Measurements from ENCODE around the gene RBM18. TPM values are rescaled to one million over a fixed set of nuclear protein-coding genes. Genes with fewer than 3 reads are reported as not detected.
A peak's percentile ranks its signal among the peaks of the same experiment; 100 is the strongest.

Gene RBM18
- total and polyA plus RNA-seq, 8 donors: 17.8 to 38.7 (median 28.7) TPM

DNA sequence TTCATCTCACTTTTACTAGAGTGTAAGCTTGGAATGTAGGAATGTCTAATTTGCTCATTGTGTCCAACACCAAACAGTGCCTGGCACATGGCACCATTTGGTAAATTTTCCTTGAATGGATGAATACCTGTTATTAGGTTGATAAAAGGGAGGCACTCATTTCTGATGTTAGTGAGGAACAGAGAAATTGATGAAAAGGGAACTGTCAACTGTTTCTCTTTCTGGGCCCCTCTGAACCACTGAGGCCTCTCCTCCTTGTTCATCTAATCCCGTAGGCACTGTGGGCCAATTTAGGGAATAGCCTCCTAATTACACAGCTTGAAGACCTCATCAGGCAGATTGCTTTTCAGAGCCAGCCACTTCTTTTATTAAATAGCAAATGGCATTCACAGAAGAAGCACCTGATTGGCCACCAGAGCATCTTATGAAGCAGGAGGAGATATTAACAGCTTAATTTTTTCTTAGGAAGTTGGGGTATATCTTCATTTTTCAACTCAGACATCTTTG lies 22.6 kb upstream of the RBM18 start:
- intact Hi-C loops (cut with DNase I): no loop called here
- Histone ChIP-seq H3K4me1 (peaks cover 0 to 7% of the 10 kb centered on the region in 2 donors), H3K27ac (peak overlapping the region in 1 of 2 donors; percentile 21), H3K27me3 (no peaks in the 10 kb centered on the region), H3K9me3 (no peaks in the 10 kb centered on the region), H3K4me3 (no peak overlapping the region), H3K36me3 (peaks cover 2 to 68% of the 10 kb centered on the region in 2 donors)
- TF ChIP-seq, protein P1, sequence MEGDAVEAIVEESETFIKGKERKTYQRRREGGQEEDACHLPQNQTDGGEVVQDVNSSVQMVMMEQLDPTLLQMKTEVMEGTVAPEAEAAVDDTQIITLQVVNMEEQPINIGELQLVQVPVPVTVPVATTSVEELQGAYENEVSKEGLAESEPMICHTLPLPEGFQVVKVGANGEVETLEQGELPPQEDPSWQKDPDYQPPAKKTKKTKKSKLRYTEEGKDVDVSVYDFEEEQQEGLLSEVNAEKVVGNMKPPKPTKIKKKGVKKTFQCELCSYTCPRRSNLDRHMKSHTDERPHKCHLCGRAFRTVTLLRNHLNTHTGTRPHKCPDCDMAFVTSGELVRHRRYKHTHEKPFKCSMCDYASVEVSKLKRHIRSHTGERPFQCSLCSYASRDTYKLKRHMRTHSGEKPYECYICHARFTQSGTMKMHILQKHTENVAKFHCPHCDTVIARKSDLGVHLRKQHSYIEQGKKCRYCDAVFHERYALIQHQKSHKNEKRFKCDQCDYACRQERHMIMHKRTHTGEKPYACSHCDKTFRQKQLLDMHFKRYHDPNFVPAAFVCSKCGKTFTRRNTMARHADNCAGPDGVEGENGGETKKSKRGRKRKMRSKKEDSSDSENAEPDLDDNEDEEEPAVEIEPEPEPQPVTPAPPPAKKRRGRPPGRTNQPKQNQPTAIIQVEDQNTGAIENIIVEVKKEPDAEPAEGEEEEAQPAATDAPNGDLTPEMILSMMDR (IDR thresholded peaks at IDR 0.05): no peak
- ATAC-seq (no peak), DNase-seq (no peak)

DNA sequence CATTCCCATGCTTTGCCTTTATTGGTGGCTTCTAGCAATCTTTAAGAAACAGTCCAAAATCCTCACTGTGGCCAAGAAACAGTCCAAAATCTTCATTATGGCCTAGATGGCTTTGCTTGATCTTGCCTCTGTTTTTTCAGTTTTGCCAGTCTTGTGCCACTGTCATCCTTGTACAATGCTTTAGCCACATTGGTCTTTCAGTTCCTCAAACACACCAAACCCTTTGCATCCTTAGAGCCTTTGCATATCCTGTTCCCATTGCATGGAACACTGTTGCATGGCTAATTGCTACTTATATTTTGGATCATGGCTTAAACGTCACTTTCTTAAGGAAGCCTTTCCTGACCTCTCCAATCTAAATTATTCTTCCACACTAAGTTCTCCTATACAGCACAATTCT lies 22.1 kb upstream of the RBM18 start:
- Histone ChIP-seq H3K36me3 (peaks cover 2 to 68% of the 10 kb centered on the region in 2 donors), H3K9me3 (no peaks in the 10 kb centered on the region), H3K27ac (peak overlapping the region in 1 of 2 donors; percentile 21), H3K4me1 (peaks cover 0 to 7% of the 10 kb centered on the region in 2 donors), H3K4me3 (no peak overlapping the region), H3K27me3 (no peaks in the 10 kb centered on the region)
- intact Hi-C loops (cut with DNase I): no loop called here
- TF ChIP-seq, protein P1 (IDR thresholded peaks at IDR 0.05): no peak
- no peak for DNase-seq
- no peak for ATAC-seq

DNA sequence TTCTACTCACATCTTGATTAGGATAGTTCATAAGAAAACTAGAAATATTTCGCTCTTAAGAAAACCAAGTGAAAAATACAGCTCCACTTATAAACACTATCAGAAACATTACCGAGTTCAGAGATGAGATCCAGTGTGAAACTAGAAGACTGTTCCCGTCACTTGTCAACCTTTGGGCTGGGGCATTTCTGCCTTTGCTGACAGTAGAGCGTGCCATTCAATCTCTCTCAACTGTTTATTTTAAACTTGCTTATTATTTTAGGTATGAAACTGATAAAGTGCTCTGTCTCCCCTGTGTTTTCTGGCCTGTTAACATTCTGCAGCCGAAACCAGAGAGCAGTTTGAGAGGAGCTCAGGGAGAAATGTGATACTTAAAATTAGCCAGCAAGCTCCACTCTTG lies 16.7 kb upstream of the RBM18 start:
- no peak for DNase-seq
- Histone ChIP-seq H3K27me3 (no peaks in the 10 kb centered on the region), H3K9me3 (peaks cover 0 to 15% of the 10 kb centered on the region in 2 donors), H3K36me3 (peaks cover 0 to 65% of the 10 kb centered on the region in 2 donors), H3K4me3 (no peak overlapping the region), H3K27ac (peak overlapping the region in 1 of 2 donors; percentile 11), H3K4me1 (no peaks in the 10 kb centered on the region)
- no peak for ATAC-seq
- intact Hi-C loops (cut with DNase I): no loop called here
- TF ChIP-seq, protein P1 (IDR thresholded peaks at IDR 0.05): no peak

DNA sequence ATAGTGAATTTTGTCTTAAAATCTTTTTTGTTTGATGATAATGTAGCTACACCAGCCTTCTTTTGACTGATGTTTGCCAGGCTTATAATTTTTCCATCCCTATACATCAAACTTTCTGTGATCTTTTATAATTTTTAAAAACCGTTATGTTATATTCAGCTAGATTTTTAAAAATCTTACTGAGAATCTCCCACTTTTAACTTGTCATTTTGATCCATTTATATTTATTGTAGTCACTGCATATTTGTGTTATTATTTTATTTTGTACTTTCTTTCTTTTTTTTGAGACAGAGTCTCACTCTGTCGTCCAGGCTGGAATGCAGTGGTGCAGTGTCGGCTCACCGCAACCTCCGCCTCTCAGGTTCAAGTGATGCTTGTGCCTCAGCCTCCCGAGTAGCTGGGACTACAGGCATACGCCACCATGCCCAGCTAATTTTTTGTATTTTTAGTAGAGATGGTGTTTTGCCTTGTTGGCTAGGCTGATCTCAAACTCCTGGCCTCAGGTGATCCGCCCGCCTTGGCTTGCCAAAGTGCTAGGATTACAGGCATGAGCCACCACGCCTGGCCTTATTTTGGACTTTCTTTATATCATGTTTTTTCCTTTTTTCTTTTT lies 12.8 kb upstream of the RBM18 start:
- TF ChIP-seq, protein P1 (IDR thresholded peaks at IDR 0.05): no peak
- peaks cover 0 to 15% of the 10 kb centered on the region in 2 donors for H3K9me3 ChIP-seq
- no peaks in the 10 kb centered on the region for H3K4me1 ChIP-seq
- H3K27me3 ChIP-seq: no peaks in the 10 kb centered on the region
- H3K4me3 ChIP-seq: no peak overlapping the region
- intact Hi-C loops (cut with DNase I): no loop called here
- DNase-seq (no peak), ATAC-seq (no peak)
- H3K36me3 ChIP-seq: peaks cover 0 to 57% of the 10 kb centered on the region in 2 donors
- H3K27ac ChIP-seq: no peak overlapping the region

DNA sequence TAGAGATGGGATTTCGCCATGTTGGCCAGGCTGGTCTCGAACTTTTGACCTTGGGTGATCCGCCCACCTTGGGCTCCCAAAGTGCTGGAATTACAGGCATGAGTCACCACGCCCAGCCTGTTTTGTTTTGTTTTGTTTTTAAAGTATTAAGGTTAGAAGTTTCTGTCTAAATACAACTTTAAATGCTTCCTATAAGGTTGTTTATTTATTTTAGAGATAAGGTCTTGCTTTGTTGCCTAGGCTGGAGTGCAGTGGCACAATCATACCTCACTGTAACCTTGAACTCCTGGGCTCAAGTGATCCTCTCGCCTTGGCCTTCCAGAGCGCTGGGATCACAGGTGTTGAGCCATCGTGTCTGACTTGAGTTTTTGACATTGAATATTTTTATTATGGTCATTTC lies 11.5 kb upstream of the RBM18 start:
- TF ChIP-seq, protein P1 (IDR thresholded peaks at IDR 0.05): no peak
- H3K4me3 ChIP-seq: no peak overlapping the region
- H3K4me1 ChIP-seq: no peaks in the 10 kb centered on the region
- H3K27ac ChIP-seq: no peak overlapping the region
- no peak for DNase-seq
- no peaks in the 10 kb centered on the region for H3K27me3 ChIP-seq
- intact Hi-C loops (cut with DNase I): no loop called here
- H3K9me3 ChIP-seq: peaks cover 0 to 15% of the 10 kb centered on the region in 2 donors
- no peak for ATAC-seq
- H3K36me3 ChIP-seq: peaks cover 0 to 55% of the 10 kb centered on the region in 2 donors

Data from left lung (tissue), 10 donors.